Temporal lobe (tissue), 2 donors: ENCODE measurements around the gene MAP3K3. TPM values are rescaled to one million over a fixed set of nuclear protein-coding genes. Genes with fewer than 3 reads are reported as not detected.

Source experiments
- small RNA-seq: library from RNA; depleted of rRNA; stranded (forward); fragments of <200 nt; gene quantifications from one replicate; pipeline ENCODE3, GENCODE V24; 2014; ENCODE audit warnings: low replicate concordance
- total RNA-seq: library from RNA; depleted of rRNA; stranded (reverse); fragments of >200 nt; gene quantifications from one replicate; pipeline ENCODE4 v1.2.3, GENCODE V29; 2014

Gene MAP3K3
- total RNA-seq, 1 donor from 2014 or later: 19.2 TPM

Small RNA genes within 50 kb of the gene (small RNA-seq; reads per million reads assigned to genes)
- not detected for gene RNU6-288P

Other genes starting within 250 kb of the MAP3K3 start
- 18.2 TPM for gene CYB561, start 176.1 kb upstream of the MAP3K3 start, total RNA-seq
- gene ACE, start 145.4 kb upstream of the MAP3K3 start, total RNA-seq: 4.4 TPM
- 0.25 TPM for gene KCNH6, start 99.1 kb upstream of the MAP3K3 start, total RNA-seq
- 45.5 TPM for gene DCAF7, start 71.9 kb upstream of the MAP3K3 start, total RNA-seq
- 4.7 TPM for gene TACO1, start 21.5 kb upstream of the MAP3K3 start, total RNA-seq
- 18.4 TPM for gene LIMD2, start 77.7 kb downstream of the MAP3K3 start, total RNA-seq
- 24.8 TPM for gene STRADA, start 119.4 kb downstream of the MAP3K3 start, total RNA-seq
- 46.2 TPM for gene CCDC47, start 151.2 kb downstream of the MAP3K3 start, total RNA-seq
- gene DDX42, start 151.8 kb downstream of the MAP3K3 start, total RNA-seq: 61.0 TPM
- gene PSMC5, start 205.0 kb downstream of the MAP3K3 start, total RNA-seq: 35.4 TPM
- 24.1 TPM for gene FTSJ3, start 205.2 kb downstream of the MAP3K3 start, total RNA-seq
- gene SMARCD2, start 220.3 kb downstream of the MAP3K3 start, total RNA-seq: 4.7 TPM